ENCODE data around the gene TBC1D3L. TPM values are rescaled to one million over a fixed set of nuclear protein-coding genes. Genes with fewer than 3 reads are reported as not detected.
"Not testable (repeated sequence)": the region's sequence is repeated elsewhere in the genome, so short reads cannot be mapped to it uniquely, and the experiment has no call there.

Gene TBC1D3L
- 10 to 100 TPM; 19.1 to 60.9 (median 41.7) TPM for total RNA-seq

DNA sequence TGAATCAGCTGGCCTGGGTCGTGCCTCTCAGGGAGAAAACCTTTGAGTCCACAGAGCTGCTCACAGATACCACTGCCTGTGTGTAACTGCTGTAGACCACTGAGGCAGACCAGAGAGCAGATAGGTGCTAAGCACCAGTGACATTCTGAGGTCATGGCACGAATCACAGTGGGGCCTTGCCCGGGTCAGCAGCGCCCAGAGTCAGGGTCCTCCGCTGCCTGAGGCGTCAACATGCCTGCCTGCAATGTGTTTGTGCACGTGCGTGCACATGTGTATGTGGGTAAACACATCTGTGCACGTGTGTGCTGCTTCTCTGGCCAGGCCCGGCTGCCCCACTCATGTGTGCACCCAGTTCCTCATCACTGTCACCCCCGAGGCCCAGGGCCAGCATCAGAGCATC is at the start of gene TBC1D3L:
Gene TBC1D3L (minus strand): TSS at position 101 of the 400 bp plus-strand sequence. CDS start 1,540 bp downstream, outside the sequence.
- H3K27me3 ChIP-seq, H3K27ac ChIP-seq, H3K4me1 ChIP-seq, H3K36me3 ChIP-seq, H3K4me3 ChIP-seq, H3K9me3 ChIP-seq, DNase-seq: not testable (repeated sequence)

DNA sequence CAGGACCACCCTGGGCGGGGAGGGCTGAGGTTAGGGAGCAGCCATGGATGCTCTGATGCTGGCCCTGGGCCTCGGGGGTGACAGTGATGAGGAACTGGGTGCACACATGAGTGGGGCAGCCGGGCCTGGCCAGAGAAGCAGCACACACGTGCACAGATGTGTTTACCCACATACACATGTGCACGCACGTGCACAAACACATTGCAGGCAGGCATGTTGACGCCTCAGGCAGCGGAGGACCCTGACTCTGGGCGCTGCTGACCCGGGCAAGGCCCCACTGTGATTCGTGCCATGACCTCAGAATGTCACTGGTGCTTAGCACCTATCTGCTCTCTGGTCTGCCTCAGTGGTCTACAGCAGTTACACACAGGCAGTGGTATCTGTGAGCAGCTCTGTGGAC is 14.8 kb upstream of the TBC1D3L start, which contains the start of gene TBC1D3D:
Gene TBC1D3D (plus strand): TSS at position 301 of the 400 bp plus-strand sequence. CDS start 1,585 bp downstream, outside the sequence.
- not testable (repeated sequence) for DNase-seq, H3K27ac ChIP-seq, H3K9me3 ChIP-seq, H3K4me1 ChIP-seq, H3K4me3 ChIP-seq, H3K36me3 ChIP-seq, H3K27me3 ChIP-seq

Small RNA genes within 50 kb of the gene (small RNA-seq; reads per million reads assigned to genes)
- gene RF00001, result 0 reads per million in 2 donors

Other genes starting within 250 kb of the TBC1D3L start
- 10 to 100 TPM; 16.5 to 39.9 (median 32.2) TPM for gene HNF1B, start 244.0 kb downstream of the TBC1D3L start, total RNA-seq
- under 1 TPM in 1 of 4 donors, not detected in 3; 0.76 TPM for gene TBC1D3K, start 64.6 kb downstream of the TBC1D3L start, total RNA-seq
- gene TBC1D3D, start 14.9 kb upstream of the TBC1D3L start, total RNA-seq, result 1 to 10 TPM in 1 of 4 donors, not detected in 3; 1.7 TPM
- gene TBC1D3C, start 79.6 kb upstream of the TBC1D3L start, total RNA-seq, result 1 to 10 TPM in 1 of 4 donors, not detected in 3; 1.0 TPM
- not detected for gene TBC1D3E, start 138.9 kb upstream of the TBC1D3L start, total RNA-seq
- not detected for gene TBC1D3, start 203.5 kb upstream of the TBC1D3L start, total RNA-seq